Uterus (tissue), 4 donors: ENCODE data around the gene RUFY1. TPM values are rescaled to one million over a fixed set of nuclear protein-coding genes. Genes with fewer than 3 reads are reported as not detected.
A peak's percentile ranks its signal among the peaks of the same experiment; 100 is the strongest.

ENCODE experiments used
- DNase-seq, 2 donors: peaks; one replicate each; pipeline ENCODE4 v3.0.0-alpha.2; 2019 to 2020
- H3K27ac ChIP-seq, 2 donors: fragments of 200-600 bp; sonication (generic); 1 replicate in 1 of 2; 2 replicates in 1 of 2; pipeline ENCODE4 v1.5.1; 2016 to 2018
- H3K27me3 ChIP-seq, 2 donors: fragments of 200-600 bp; sonication (generic); one replicate each; pipeline ENCODE4 v1.5.1; 2018 to 2019; ENCODE audit warnings: control low read depth in 1 of 2
- H3K36me3 ChIP-seq, 2 donors: fragments of 200-600 bp; sonication (generic); one replicate each; pipeline ENCODE4 v1.5.1; 2019; ENCODE audit warnings: control low read depth in 1 of 2
- H3K4me1 ChIP-seq, 2 donors: fragments of 200-600 bp; sonication (generic); one replicate each; pipeline ENCODE4 v1.5.1; 2018 to 2019; ENCODE audit warnings: control low read depth in 1 of 2
- H3K4me3 ChIP-seq, 2 donors: fragments of 200-600 bp; sonication (generic); 1 replicate in 1 of 2; 2 replicates in 1 of 2; pipeline ENCODE4 v1.5.1; 2018 to 2019; ENCODE audit warnings: mild to moderate bottlenecking in 1 of 2
- H3K9me3 ChIP-seq, 2 donors: fragments of 200-600 bp; sonication (generic); one replicate each; pipeline ENCODE4 v1.5.1; 2019; ENCODE audit warnings: control low read depth in 1 of 2
- CTCF ChIP-seq, 4 experiments: fragments of 200-600 bp in 2 of 4; fragments of 450-650 bp in 2 of 4; sonication (generic) in 2 of 4; IDR thresholded peaks; one replicate each; pipeline ENCODE4 v1.5.1; 2016 to 2019; ENCODE audit warnings: antibody characterized with exemption in 4 of 4, mild to moderate bottlenecking in 2 of 4, moderate library complexity in 1 of 4
- POLR2A ChIP-seq, 2 donors: fragments of 450-650 bp; IDR thresholded peaks; one replicate each; pipeline ENCODE4 v1.6.1; 2016; ENCODE audit warnings: antibody characterized with exemption in 2 of 2, mild to moderate bottlenecking in 1 of 2, moderate library complexity in 1 of 2
- intact Hi-C: fragments of 100-400 bp; cut with DNase I; formaldehyde crosslinking; loops from one replicate; pipeline ENCODE4 v1.15.1; 2023; ENCODE audit warnings: low total_unique reads
- total RNA-seq, 4 donors: library from RNA; depleted of rRNA in 3 of 4; stranded (reverse); fragments of >200 nt in 3 of 4; gene quantifications; one replicate each; pipeline versions ENCODE4 v1.1.0 to v1.2.4, GENCODE V29; 2014 to 2023
- donor health status: DM: yes; HTN: yes; CAD: no.

Gene RUFY1
- total RNA-seq, 4 donors from 2014 or later, result 8.2 to 59.2 (median 42.1) TPM

DNA sequence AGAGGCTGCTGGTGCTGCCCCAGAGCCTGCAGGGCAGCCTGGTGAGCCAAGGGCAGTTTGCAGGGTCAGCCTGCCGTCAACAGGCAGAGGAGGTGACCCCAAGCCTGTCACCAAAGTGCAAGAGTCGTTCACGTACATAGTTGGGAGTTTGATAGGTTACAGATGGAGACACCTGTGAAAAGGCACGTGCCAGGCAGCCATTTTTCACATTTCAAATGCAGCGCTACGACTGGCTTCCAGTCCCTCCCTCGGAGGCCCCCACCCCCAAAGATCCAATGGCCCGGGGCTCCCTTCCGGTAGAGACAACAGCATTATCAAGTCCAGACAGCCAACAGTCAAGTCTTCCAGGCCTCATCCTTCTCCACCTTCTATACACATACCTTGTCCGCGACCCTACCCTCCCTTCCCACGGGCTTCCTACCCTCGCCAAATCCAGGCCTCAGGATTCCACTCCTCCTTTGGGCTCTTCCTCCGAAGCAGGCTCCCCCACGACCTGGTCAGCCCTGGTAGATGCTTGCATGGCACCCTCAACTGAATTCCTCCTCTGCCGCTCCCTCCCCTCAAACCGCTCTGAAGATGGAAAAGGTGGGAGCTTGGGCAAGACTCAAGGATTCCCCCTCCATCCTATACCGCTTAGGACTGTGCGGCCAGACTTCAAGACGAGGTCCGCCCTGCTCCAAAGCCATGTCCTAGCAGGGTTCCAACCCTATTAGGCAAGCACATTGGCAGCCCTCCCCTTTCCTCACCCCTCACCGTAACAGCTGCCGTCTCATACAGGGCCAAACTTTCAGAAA lies 60.0 kb downstream of the RUFY1 start:
- intact Hi-C loops, result no loop called here
- TF ChIP-seq CTCF (IDR thresholded peaks at IDR 0.05) (no peak), POLR2A (IDR thresholded peaks at IDR 0.05) (no peak)
- Histone ChIP-seq H3K4me3 (no peak overlapping the region), H3K27ac (peak overlapping the region in 1 of 2 donors; percentile 32), H3K4me1 (no peaks in the 10 kb centered on the region), H3K36me3 (no peaks in the 10 kb centered on the region), H3K9me3 (no peaks in the 10 kb centered on the region), H3K27me3 (no peaks in the 10 kb centered on the region)
- no peak for DNase-seq

GRCh38 chr5:179610903-179611265 lies 60.5 kb downstream of the RUFY1 start:
- no peak for DNase-seq
- no peaks in the 10 kb centered on the region for H3K9me3 ChIP-seq
- intact Hi-C loops, result no loop called here
- H3K36me3 ChIP-seq, result no peaks in the 10 kb centered on the region
- no peak overlapping the region for H3K4me3 ChIP-seq
- no peaks in the 10 kb centered on the region for H3K4me1 ChIP-seq
- no peak for TF ChIP-seq POLR2A (IDR thresholded peaks at IDR 0.05)
- no peak for TF ChIP-seq CTCF (IDR thresholded peaks at IDR 0.05)
- H3K27me3 ChIP-seq, result no peaks in the 10 kb centered on the region
- no peak overlapping the region for H3K27ac ChIP-seq

DNA sequence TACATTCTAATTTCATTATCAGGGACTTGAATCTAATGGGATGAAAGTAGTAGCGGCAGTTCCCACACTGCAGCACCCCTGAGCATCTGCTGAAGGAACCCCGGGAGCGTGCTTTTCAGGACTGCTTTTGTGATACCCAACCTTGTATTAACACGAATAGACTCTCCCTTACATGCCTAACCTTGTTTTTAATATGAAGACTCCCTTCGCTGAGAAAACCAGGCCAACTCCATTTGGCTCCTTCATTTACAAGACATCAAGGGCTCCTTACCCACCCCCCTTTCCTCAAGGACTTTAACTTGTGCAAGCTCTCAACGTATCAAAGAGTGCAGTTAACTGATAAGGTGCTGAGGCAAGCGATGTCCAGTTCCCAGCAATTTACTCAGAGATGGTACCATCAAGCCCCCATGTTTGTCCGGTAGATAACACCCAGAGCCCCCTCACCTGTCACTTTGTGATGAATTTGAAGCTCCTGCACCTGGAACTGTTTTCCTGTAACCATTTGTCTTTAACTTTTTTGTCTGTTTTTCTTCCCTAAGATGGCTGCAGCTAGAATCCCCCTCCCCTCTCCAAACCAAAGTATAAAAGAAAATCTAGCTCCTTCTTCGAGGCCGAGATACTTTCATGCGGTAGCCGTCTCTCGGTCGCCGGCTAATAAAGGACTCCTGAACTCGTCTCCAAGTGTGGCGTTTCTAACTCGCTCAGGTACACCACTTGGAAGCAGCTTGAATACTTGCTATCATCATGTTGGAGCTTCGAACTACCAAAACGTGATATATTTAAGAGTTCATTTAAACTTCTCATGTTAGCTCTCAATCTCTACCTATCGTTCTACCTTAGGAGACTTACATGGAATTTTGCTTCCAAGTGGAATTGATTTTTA lies 62.5 kb downstream of the RUFY1 start:
- intact Hi-C loops, result no loop called here
- Histone ChIP-seq H3K4me1 (peaks cover 0 to 3% of the 10 kb centered on the region in 2 donors), H3K27ac (no peak overlapping the region), H3K4me3 (no peak overlapping the region), H3K36me3 (no peaks in the 10 kb centered on the region), H3K27me3 (no peaks in the 10 kb centered on the region), H3K9me3 (no peaks in the 10 kb centered on the region)
- TF ChIP-seq POLR2A (IDR thresholded peaks at IDR 0.05), result no peak
- no peak for TF ChIP-seq CTCF (IDR thresholded peaks at IDR 0.05)
- no peak for DNase-seq

GRCh38 chr5:179613460-179614071 lies 63.2 kb downstream of the RUFY1 start:
- H3K27ac ChIP-seq, result no peak overlapping the region

More at GRCh38 chr5:179613460-179614071, 63.2 kb downstream of the RUFY1 start:
- no peak for DNase-seq
- no peak overlapping the region for H3K4me3 ChIP-seq
- H3K4me1 ChIP-seq, result peaks cover 0 to 9% of the 10 kb centered on the region in 2 donors
- H3K27me3 ChIP-seq, result no peaks in the 10 kb centered on the region
- H3K36me3 ChIP-seq, result no peaks in the 10 kb centered on the region
- TF ChIP-seq POLR2A (IDR thresholded peaks at IDR 0.05), result no peak
- TF ChIP-seq CTCF (IDR thresholded peaks at IDR 0.05), result no peak
- intact Hi-C loops, result no loop called here
- H3K9me3 ChIP-seq, result no peaks in the 10 kb centered on the region
